ENCODE data around the gene SPDYC. TPM values are rescaled to one million over a fixed set of nuclear protein-coding genes. Genes with fewer than 3 reads are reported as not detected.

Gene SPDYC
- total and polyA plus RNA-seq, 9 of the 15 experiments (the other 6 are each of a cell fraction or from before 2014, with no cell fraction given) = 4.4 to 18.8 (median 9.2) TPM

- peaks cover 2% of the 10 kb centered on the region for H3K9me1 ChIP-seq (ENCODE audit: control insufficient read depth, insufficient read depth, low read length)
- no peaks in the 10 kb centered on the region for H3K36me3 ChIP-seq (ENCODE audit: control insufficient read depth, insufficient read depth, low read length)
- no peak for FAIRE-seq
- H3K9ac ChIP-seq (ENCODE audit: insufficient read depth in 1 of 2, low read depth in 2 of 2, low read length in 2 of 2) = no peak overlapping the region
- H3K4me1 ChIP-seq (replicated peaks in 1 of 2; ENCODE audit: control insufficient read depth in 2 of 2, insufficient read depth in 2 of 2, low read length in 2 of 2) = peaks cover 11 to 35% of the 10 kb centered on the region in 2 experiments; a peak in 4 of 5 replicates
- H3K4me3 ChIP-seq = no peak overlapping the region
- no peak for DNase-seq (ENCODE audit: extremely low read depth in 1 of 4, low spot score in 3 of 4)
- ChIA-PET CTCF (ENCODE audit: low intra/inter-chr PET ratio) (no interaction called here), POLR2A (interaction anchor here (0.6 to 1.2 kb wide), 5 partner anchors 11 to 586 kb away, joined by 3 to 4 read pairs (median 3); no protein-coding TSS in a partner anchor)
- no peak overlapping the region for H3K27ac ChIP-seq (ENCODE audit: extremely low read depth, low read depth, low read length)
- 59% methylated on average over 14 of the region's 19 CpGs for WGBS (ENCODE audit: insufficient coverage, low coverage, missing lambda C conversion rate)
- intact Hi-C loops (cut with micrococcal nuclease) = no loop called here
- TF ChIP-seq XRCC3 (IDR thresholded peaks at IDR 0.05) (no peak), MITF (IDR thresholded peaks at IDR 0.05) (no peak), SNIP1 (IDR thresholded peaks at IDR 0.05; ENCODE audit: low read depth) (no peak), ARID4B (CRISPR knock-in tag; IDR thresholded peaks at IDR 0.05) (no peak), PHB (CRISPR knock-in tag; IDR thresholded peaks at IDR 0.05) (no peak), SP2 (IDR thresholded peaks at IDR 0.05; ENCODE audit: extremely low read depth, low read depth, low read length, poor library complexity, severe bottlenecking) (no peak), MECOM (CRISPR knock-in tag; IDR thresholded peaks at IDR 0.05) (no peak), ARNT (IDR thresholded peaks at IDR 0.05) (no peak), ETV5 (CRISPR knock-in tag; IDR thresholded peaks at IDR 0.05; ENCODE audit: low read depth) (no peak), PHF20 (IDR thresholded peaks at IDR 0.05; ENCODE audit: partially characterized antibody) (no peak), HDAC3 (IDR thresholded peaks at IDR 0.05; ENCODE audit: borderline replicate concordance, partially characterized antibody) (no peak)
- TF ChIP-seq, protein P1, sequence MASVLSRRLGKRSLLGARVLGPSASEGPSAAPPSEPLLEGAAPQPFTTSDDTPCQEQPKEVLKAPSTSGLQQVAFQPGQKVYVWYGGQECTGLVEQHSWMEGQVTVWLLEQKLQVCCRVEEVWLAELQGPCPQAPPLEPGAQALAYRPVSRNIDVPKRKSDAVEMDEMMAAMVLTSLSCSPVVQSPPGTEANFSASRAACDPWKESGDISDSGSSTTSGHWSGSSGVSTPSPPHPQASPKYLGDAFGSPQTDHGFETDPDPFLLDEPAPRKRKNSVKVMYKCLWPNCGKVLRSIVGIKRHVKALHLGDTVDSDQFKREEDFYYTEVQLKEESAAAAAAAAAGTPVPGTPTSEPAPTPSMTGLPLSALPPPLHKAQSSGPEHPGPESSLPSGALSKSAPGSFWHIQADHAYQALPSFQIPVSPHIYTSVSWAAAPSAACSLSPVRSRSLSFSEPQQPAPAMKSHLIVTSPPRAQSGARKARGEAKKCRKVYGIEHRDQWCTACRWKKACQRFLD (CRISPR knock-in tag; IDR thresholded peaks at IDR 0.05) = no peak
- H3K79me2 ChIP-seq (ENCODE audit: control insufficient read depth, insufficient read depth, low read length) = no peaks in the 10 kb centered on the region
- no peak overlapping the region for H3K4me2 ChIP-seq (ENCODE audit: insufficient read depth, low read length)
- no peaks in the 10 kb centered on the region for H3K27me3 ChIP-seq (ENCODE audit: control insufficient read depth in 2 of 2, insufficient read depth in 2 of 2, low read length in 2 of 2)
- H2AFZ ChIP-seq (ENCODE audit: low read depth, low read length) = no peak overlapping the region
- BruUV-seq (replicated peaks) = no TSS peak
- H4K20me1 ChIP-seq (replicated peaks; ENCODE audit: control insufficient read depth, insufficient read depth, low read length) = no peaks in the 10 kb centered on the region
- in situ Hi-C loops (cut with MboI) = no loop called here
- no peak for ATAC-seq
- H3K9me3 ChIP-seq (replicated peaks; ENCODE audit: control insufficient read depth, insufficient read depth, low read depth, low read length) = no peaks in the 10 kb centered on the region
Measured at GRCh38 chr11:65217441-65218423, 47.7 kb downstream of the SPDYC start.
